ENCODE measurements around the gene PLEKHM3.

- TF ChIP-seq, protein P1, sequence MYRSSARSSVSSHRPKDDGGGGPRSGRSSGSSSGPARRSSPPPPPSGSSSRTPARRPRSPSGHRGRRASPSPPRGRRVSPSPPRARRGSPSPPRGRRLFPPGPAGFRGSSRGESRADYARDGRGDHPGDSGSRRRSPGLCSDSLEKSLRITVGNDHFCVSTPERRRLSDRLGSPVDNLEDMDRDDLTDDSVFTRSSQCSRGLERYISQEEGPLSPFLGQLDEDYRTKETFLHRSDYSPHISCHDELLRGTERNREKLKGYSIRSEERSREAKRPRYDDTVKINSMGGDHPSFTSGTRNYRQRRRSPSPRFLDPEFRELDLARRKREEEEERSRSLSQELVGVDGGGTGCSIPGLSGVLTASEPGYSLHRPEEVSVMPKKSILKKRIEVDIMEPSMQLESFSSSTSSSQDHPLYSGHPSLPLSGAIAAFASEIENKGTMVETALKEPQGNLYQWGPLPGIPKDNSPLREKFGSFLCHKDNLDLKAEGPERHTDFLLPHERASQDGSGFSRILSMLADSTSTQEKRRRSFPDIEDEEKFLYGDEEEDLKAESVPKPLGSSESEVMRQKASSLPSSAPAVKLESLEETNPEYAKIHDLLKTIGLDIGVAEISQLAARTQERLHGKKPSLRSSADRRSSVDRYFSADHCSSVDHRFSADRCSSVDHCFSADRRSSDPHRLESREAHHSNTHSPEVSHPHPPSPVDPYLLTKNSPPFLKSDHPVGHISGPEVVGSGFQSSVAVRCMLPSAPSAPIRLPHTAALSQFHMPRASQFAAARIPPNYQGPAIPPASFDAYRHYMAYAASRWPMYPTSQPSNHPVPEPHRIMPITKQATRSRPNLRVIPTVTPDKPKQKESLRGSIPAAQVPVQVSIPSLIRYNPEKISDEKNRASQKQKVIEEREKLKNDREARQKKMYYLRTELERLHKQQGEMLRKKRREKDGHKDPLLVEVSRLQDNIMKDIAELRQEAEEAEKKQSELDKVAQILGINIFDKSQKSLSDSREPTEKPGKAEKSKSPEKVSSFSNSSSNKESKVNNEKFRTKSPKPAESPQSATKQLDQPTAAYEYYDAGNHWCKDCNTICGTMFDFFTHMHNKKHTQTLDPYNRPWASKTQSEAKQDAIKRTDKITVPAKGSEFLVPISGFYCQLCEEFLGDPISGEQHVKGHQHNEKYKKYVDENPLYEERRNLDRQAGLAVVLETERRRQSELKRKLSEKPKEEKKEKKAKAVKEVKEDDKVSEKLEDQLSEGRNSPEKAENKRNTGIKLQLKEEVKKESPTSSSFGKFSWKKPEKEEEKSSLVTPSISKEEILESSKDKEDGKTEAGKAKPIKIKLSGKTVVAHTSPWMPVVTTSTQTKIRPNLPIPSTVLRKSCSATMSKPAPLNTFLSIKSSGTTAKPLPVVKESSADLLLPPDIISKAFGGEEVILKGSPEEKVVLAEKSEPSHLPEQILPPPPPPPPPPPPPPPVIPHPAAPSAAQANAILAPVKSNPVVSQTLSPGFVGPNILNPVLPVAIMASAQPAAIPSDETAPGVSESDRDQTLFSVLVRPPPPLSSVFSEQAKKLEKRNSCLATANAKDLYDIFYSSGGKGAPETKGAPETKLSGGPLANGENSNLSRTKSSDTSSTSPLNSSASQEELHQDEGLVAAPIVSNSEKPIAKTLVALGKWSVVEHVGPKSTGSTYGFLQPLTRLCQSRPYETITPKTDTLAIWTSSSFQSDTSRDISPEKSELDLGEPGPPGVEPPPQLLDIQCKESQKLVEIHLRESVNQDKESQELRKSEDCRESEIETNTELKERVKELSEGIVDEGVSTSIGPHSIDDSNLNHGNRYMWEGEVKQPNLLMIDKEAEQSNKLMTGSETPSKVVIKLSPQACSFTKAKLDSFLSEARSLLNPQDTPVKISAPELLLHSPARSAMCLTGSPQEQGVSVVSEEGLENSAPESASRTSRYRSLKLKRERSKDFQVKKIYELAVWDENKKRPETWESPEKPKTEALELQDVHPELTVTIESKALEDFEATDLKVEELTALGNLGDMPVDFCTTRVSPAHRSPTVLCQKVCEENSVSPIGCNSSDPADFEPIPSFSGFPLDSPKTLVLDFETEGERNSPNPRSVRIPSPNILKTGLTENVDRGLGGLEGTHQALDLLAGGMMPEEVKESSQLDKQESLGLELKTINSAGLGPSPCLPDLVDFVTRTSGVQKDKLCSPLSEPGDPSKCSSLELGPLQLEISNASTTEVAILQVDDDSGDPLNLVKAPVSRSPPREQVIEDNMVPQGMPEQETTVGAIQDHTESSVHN (CRISPR knock-in tag; IDR thresholded peaks at IDR 0.05): no peak
- TF ChIP-seq MYNN (CRISPR knock-in tag; IDR thresholded peaks at IDR 0.05; ENCODE audit: low read depth) (no peak), MYC (CRISPR knock-in tag; IDR thresholded peaks at IDR 0.05; ENCODE audit: borderline replicate concordance) (no peak), ZBTB8A (CRISPR knock-in tag; IDR thresholded peaks at IDR 0.05; ENCODE audit: borderline replicate concordance, low read depth) (no peak), RFX5 (IDR thresholded peaks at IDR 0.05; ENCODE audit: low read depth, low read length) (no peak), ZNF766 (CRISPR knock-in tag; IDR thresholded peaks at IDR 0.05; ENCODE audit: borderline replicate concordance) (no peak), CHD4 (IDR thresholded peaks at IDR 0.05; ENCODE audit: borderline replicate concordance, low read length) (no peak), EZH2 (conservative IDR thresholded peaks at IDR 0.05; ENCODE audit: low read depth, low read length) (no peak), ZNF24 (IDR thresholded peaks at IDR 0.05) (no peak), ZNF780A (CRISPR knock-in tag; IDR thresholded peaks at IDR 0.05) (no peak)
- TF ChIP-seq, protein P2, sequence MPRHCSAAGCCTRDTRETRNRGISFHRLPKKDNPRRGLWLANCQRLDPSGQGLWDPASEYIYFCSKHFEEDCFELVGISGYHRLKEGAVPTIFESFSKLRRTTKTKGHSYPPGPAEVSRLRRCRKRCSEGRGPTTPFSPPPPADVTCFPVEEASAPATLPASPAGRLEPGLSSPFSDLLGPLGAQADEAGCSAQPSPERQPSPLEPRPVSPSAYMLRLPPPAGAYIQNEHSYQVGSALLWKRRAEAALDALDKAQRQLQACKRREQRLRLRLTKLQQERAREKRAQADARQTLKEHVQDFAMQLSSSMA (CRISPR knock-in tag; IDR thresholded peaks at IDR 0.05): no peak
These were observed 233.6 kb downstream of the PLEKHM3 start for GRCh38 chr2:207791579-207792243.

All from HepG2 (cell line).